Left cardiac atrium (tissue), 4 donors: ENCODE data around the gene PIGX. TPM values are rescaled to one million over a fixed set of nuclear protein-coding genes. Genes with fewer than 3 reads are reported as not detected.
"Not testable (repeated sequence)": the region's sequence is repeated elsewhere in the genome, so short reads cannot be mapped to it uniquely, and the experiment has no call there.

Source experiments
- ATAC-seq, 2 donors: fragments of 200-7000 bp; cut with Tn5 transposase; one replicate each; pipeline ENCODE4 v1.9.1; 2020; ENCODE audit warnings: mild to moderate bottlenecking in 2 of 2, moderate library complexity in 2 of 2
- DNase-seq: peaks from one replicate; pipeline ENCODE4 v3.0.0-alpha.2; 2020
- intact Hi-C, 2 donors: fragments of 100-400 bp; cut with DNase I; formaldehyde crosslinking; loops; one replicate each; pipeline versions ENCODE4 v1.14.1 to v1.15.1; 2022 to 2023
- total RNA-seq, 2 donors: library from RNA; stranded (reverse); fragmentation: NEBNext Ultra II Directional; extraction: Animal tissue kit (Norgen Biotek cat#: 25700); gene quantifications; one replicate each; pipeline ENCODE4 v1.2.1, GENCODE V29; 2021
- donor health status: DM: no; HTN: yes; CAD: no.
- donor health status: DM: no; HTN: yes; CAD: no; lungs with severe emphysema.
- donor health status: DM: yes; HTN: yes; CAD: no.
- donor health status: Dilated cardiomyopathy.

PIGX gene
- total RNA-seq, 2 donors from 2014 or later: 10.9 to 18.4 TPM

GRCh38 chr3:196743569-196743968 lies 31.4 kb downstream of the PIGX start:
- intact Hi-C loops, DNase-seq, ATAC-seq: not testable (repeated sequence)

- ATAC-seq: no peak
- intact Hi-C loops: no loop called here
Measured at GRCh38 chr3:196749125-196749524, 36.9 kb downstream of the PIGX start.

GRCh38 chr3:196753201-196753600 lies 41.0 kb downstream of the PIGX start:
- intact Hi-C loops: loop anchor here in 1 of 2 donors (10.0 kb wide), 1 partner anchor 52 kb away; no protein-coding TSS in a partner anchor
- no peak for ATAC-seq
- DNase-seq: no peak

More at GRCh38 chr3:196749125-196749524, 36.9 kb downstream of the PIGX start:
- DNase-seq: no peak

GRCh38 chr3:196754091-196754981 lies 42.2 kb downstream of the PIGX start:
- ATAC-seq: no peak
- no peak for DNase-seq
- intact Hi-C loops: loop anchor here in 1 of 2 donors (10.0 kb wide), 1 partner anchor 50 kb away; no protein-coding TSS in a partner anchor

GRCh38 chr3:196756732-196757131 lies 44.6 kb downstream of the PIGX start:
- DNase-seq (no peak), ATAC-seq (no peak)
- intact Hi-C loops: loop anchor here in 1 of 2 donors (10.0 kb wide), 1 partner anchor 48 kb away; no protein-coding TSS in a partner anchor

- DNase-seq (no peak), ATAC-seq (peak in 1 of 2 donors; percentile 89)
- intact Hi-C loops: loop anchor here in 1 of 2 donors (10.0 kb wide), 1 partner anchor 47 kb away; no protein-coding TSS in a partner anchor
Measured at GRCh38 chr3:196757876-196758739, 45.9 kb downstream of the PIGX start.

- intact Hi-C loops: no loop called here
- DNase-seq (no peak), ATAC-seq (no peak)
Measured at GRCh38 chr3:196763179-196763578, 51.0 kb downstream of the PIGX start.

- no peak for DNase-seq
- intact Hi-C loops: no loop called here
- ATAC-seq: no peak
Measured at GRCh38 chr3:196765454-196765853, 53.3 kb downstream of the PIGX start.

GRCh38 chr3:196771067-196771466 lies 58.9 kb downstream of the PIGX start:
- DNase-seq: no peak
- intact Hi-C loops: no loop called here
- no peak for ATAC-seq

GRCh38 chr3:196772102-196772501 lies 59.9 kb downstream of the PIGX start:
- intact Hi-C loops: no loop called here
- DNase-seq (no peak), ATAC-seq (no peak)

GRCh38 chr3:196772897-196773296 lies 60.7 kb downstream of the PIGX start:
- DNase-seq: no peak
- no peak for ATAC-seq
- intact Hi-C loops: no loop called here

- DNase-seq (no peak), ATAC-seq (peak in 1 of 2 donors; percentile 47)
- intact Hi-C loops: no loop called here
Measured at GRCh38 chr3:196774191-196774820, 62.1 kb downstream of the PIGX start.

- ATAC-seq: no peak
- DNase-seq: no peak
- intact Hi-C loops: no loop called here
Measured at GRCh38 chr3:196774848-196775422, 62.8 kb downstream of the PIGX start.

- ATAC-seq (no peak), DNase-seq (no peak)
- intact Hi-C loops: no loop called here
Measured at GRCh38 chr3:196775938-196776337, 63.8 kb downstream of the PIGX start.

GRCh38 chr3:196777836-196778235 lies 65.7 kb downstream of the PIGX start:
- intact Hi-C loops: no loop called here
- DNase-seq (no peak), ATAC-seq (no peak)

- DNase-seq (no peak), ATAC-seq (peak in 1 of 2 donors; percentile 47)
- intact Hi-C loops: no loop called here
Measured at GRCh38 chr3:196778755-196779154, 66.6 kb downstream of the PIGX start.

- DNase-seq: no peak
- ATAC-seq: peak in 1 of 2 donors; percentile 79
- intact Hi-C loops: no loop called here
Measured at GRCh38 chr3:196782511-196782910, 70.3 kb downstream of the PIGX start.
